Transverse colon (tissue), 4 donors: Measurements from ENCODE around the gene COL8A1. TPM values are rescaled to one million over a fixed set of nuclear protein-coding genes. Genes with fewer than 3 reads are reported as not detected.

ENCODE experiments used
- DNase-seq: peaks from one replicate; pipeline ENCODE4 v3.0.0-alpha.2; 2019
- H3K27ac ChIP-seq, 4 donors: fragments of 200-600 bp; sonication (generic); 2 replicates each; pipeline ENCODE4 v1.5.1; 2016 to 2018; ENCODE audit warnings: inconsistent platforms in 4 of 4
- H3K27me3 ChIP-seq: fragments of 200-600 bp; sonication (generic); 2 replicates; pipeline ENCODE4 v1.5.1; 2017; ENCODE audit warnings: inconsistent platforms
- H3K36me3 ChIP-seq, 4 donors: fragments of 200-600 bp; sonication (generic); 2 replicates each; pipeline ENCODE4 v1.5.1; 2017 to 2019; ENCODE audit warnings: inconsistent platforms in 4 of 4
- H3K4me1 ChIP-seq, 4 donors: fragments of 200-600 bp; sonication (generic); 2 replicates each; pipeline ENCODE4 v1.5.1; 2017 to 2020; ENCODE audit warnings: inconsistent platforms in 4 of 4
- H3K4me3 ChIP-seq, 4 donors: fragments of 200-600 bp; sonication (generic); 1 replicate in 1 of 4; 2 replicates in 3 of 4; pipeline versions ENCODE4 v1.5.1 to v1.6.1; 2017 to 2019; ENCODE audit warnings: inconsistent platforms in 4 of 4
- H3K9me3 ChIP-seq, 2 donors: fragments of 200-600 bp; sonication (generic); 2 replicates each; pipeline ENCODE4 v1.5.1; 2017 to 2019; ENCODE audit warnings: inconsistent platforms in 2 of 2
- CTCF ChIP-seq, 5 experiments: fragments of 200-600 bp in 3 of 5; fragments of 450-650 bp in 2 of 5; sonication (generic) in 3 of 5; IDR thresholded peaks; 1 replicate in 2 of 5; 2 replicates in 3 of 5; pipeline ENCODE4 v1.5.1; 2016 to 2017; ENCODE audit warnings: antibody characterized with exemption in 5 of 5, inconsistent platforms in 3 of 5, mild to moderate bottlenecking in 2 of 5, moderate library complexity in 1 of 5
- EP300 ChIP-seq: sonication (generic); formaldehyde crosslinking; IDR thresholded peaks from one replicate; pipeline ENCODE4 v1.6.1; 2017; ENCODE audit warnings: antibody characterized with exemption, low read depth
- POLR2A ChIP-seq: fragments of 450-650 bp; IDR thresholded peaks from one replicate; pipeline ENCODE4 v1.6.1; 2016; ENCODE audit warnings: antibody characterized with exemption, mild to moderate bottlenecking, moderate library complexity
- POLR2AphosphoS5 ChIP-seq, 3 donors: sonication (generic); formaldehyde crosslinking; IDR thresholded peaks; one replicate each; pipeline ENCODE4 v1.6.1; 2016; ENCODE audit warnings: antibody characterized with exemption in 3 of 3
- WGBS, 2 donors: methylation state at CpG; one replicate each; pipeline ENCODE4 v1.1.5; 2018; ENCODE audit warnings: low coverage in 1 of 2; 5-methylcytosine and 5-hydroxymethylcytosine counted together
- in situ Hi-C, 4 donors: fragments of 200-750 bp; cut with MboI; loops; one replicate each; pipeline versions ENCODE4 v1.15.0 to v1.15.1; 2017; ENCODE audit warnings: low sequenced_read_pairs in 3 of 4, low pct_ligation_motif_present in 1 of 4, low pct_unique_long_range_greater_than_20kb in 1 of 4
- intact Hi-C: fragments of 100-400 bp; cut with DNase I; formaldehyde crosslinking; loops from one replicate; pipeline ENCODE4 v1.15.1; 2023; ENCODE audit warnings: low total_unique reads
- total RNA-seq, 4 donors: library from RNA; depleted of rRNA; stranded (reverse); fragments of >200 nt; gene quantifications; one replicate each; pipeline ENCODE4 v1.1.0, GENCODE V29; 2016

Gene COL8A1
- total RNA-seq, 4 donors from 2014 or later, result 1.5 to 10.5 (median 3.7) TPM

- Histone ChIP-seq H3K4me1 (peaks cover 0 to 10% (median 0%) of the 10 kb centered on the region in 4 donors), H3K36me3 (no peaks in the 10 kb centered on the region), H3K27me3 (peaks cover 43% of the 10 kb centered on the region), H3K27ac (peak overlapping the region in 1 of 4 donors; percentile 15), H3K9me3 (no peaks in the 10 kb centered on the region), H3K4me3 (no peak overlapping the region)
- DNase-seq, result no peak
- in situ Hi-C loops, result no loop called here
- TF ChIP-seq CTCF (IDR thresholded peaks at IDR 0.05) (no peak), EP300 (no peak), POLR2A (no peak), POLR2AphosphoS5 (IDR thresholded peaks at IDR 0.05) (no peak)
- intact Hi-C loops, result no loop called here
- WGBS, 2 donors, result 80 to 88% methylated on average over 5 to 6 of the region's 6 CpGs
Measured at GRCh38 chr3:99640214-99640851, 1.9 kb downstream of the COL8A1 start.

GRCh38 chr3:99641480-99641879 is 3.1 kb downstream of the COL8A1 start:
- Histone ChIP-seq H3K36me3 (no peaks in the 10 kb centered on the region), H3K27ac (no peak overlapping the region), H3K9me3 (no peaks in the 10 kb centered on the region), H3K4me1 (peaks cover 0 to 13% (median 1%) of the 10 kb centered on the region in 4 donors), H3K27me3 (peaks cover 37% of the 10 kb centered on the region), H3K4me3 (no peak overlapping the region)
- in situ Hi-C loops (no loop called here), intact Hi-C loops (no loop called here)
- TF ChIP-seq EP300, result no peak
- TF ChIP-seq CTCF (IDR thresholded peaks at IDR 0.05), result no peak
- TF ChIP-seq POLR2A, result no peak
- TF ChIP-seq POLR2AphosphoS5 (IDR thresholded peaks at IDR 0.05), result no peak
- WGBS, 2 donors, result 71 to 78% methylated on average over 2 of the region's 2 CpGs
- no peak for DNase-seq

- DNase-seq, result no peak
- 58 to 67% methylated on average over 1 of the region's 1 CpG for WGBS, 2 donors
- intact Hi-C loops, result no loop called here
- TF ChIP-seq POLR2AphosphoS5 (IDR thresholded peaks at IDR 0.05) (no peak), POLR2A (no peak), EP300 (no peak)
- in situ Hi-C loops, result no loop called here
- H3K27ac ChIP-seq, result no peak overlapping the region
- peaks cover 0 to 8% (median 1%) of the 10 kb centered on the region in 4 donors for H3K4me1 ChIP-seq
- H3K36me3 ChIP-seq, result no peaks in the 10 kb centered on the region
- no peak overlapping the region for H3K4me3 ChIP-seq
- peaks cover 32% of the 10 kb centered on the region for H3K27me3 ChIP-seq
- H3K9me3 ChIP-seq, result no peaks in the 10 kb centered on the region
Measured at GRCh38 chr3:99641982-99642381, 3.6 kb downstream of the COL8A1 start.

- intact Hi-C loops (no loop called here), in situ Hi-C loops (no loop called here)
- TF ChIP-seq EP300 (no peak), POLR2AphosphoS5 (IDR thresholded peaks at IDR 0.05) (no peak), POLR2A (no peak), CTCF (IDR thresholded peaks at IDR 0.05) (no peak)
- DNase-seq, result no peak
- no peaks in the 10 kb centered on the region for H3K36me3 ChIP-seq
- H3K27me3 ChIP-seq, result peaks cover 12% of the 10 kb centered on the region
- H3K4me3 ChIP-seq, result no peak overlapping the region
- no peaks in the 10 kb centered on the region for H3K9me3 ChIP-seq
- no peak overlapping the region for H3K27ac ChIP-seq
- peaks cover 0 to 18% (median 7%) of the 10 kb centered on the region in 4 donors for H3K4me1 ChIP-seq
Measured at GRCh38 chr3:99644017-99644416, 5.6 kb downstream of the COL8A1 start.

GRCh38 chr3:99644746-99645145 is 6.4 kb downstream of the COL8A1 start:
- Histone ChIP-seq H3K4me3 (no peak overlapping the region), H3K27ac (peak overlapping the region in 3 of 4 donors; percentile 21 to 79 (median 48)), H3K9me3 (no peaks in the 10 kb centered on the region), H3K36me3 (no peaks in the 10 kb centered on the region), H3K4me1 (peaks cover 0 to 20% (median 8%) of the 10 kb centered on the region in 4 donors), H3K27me3 (peaks cover 6% of the 10 kb centered on the region)
- in situ Hi-C loops, result no loop called here
- TF ChIP-seq EP300 (no peak), POLR2AphosphoS5 (IDR thresholded peaks at IDR 0.05) (no peak), POLR2A (no peak), CTCF (IDR thresholded peaks at IDR 0.05) (no peak)
- 72 to 76% methylated on average over 3 of the region's 3 CpGs for WGBS, 2 donors
- intact Hi-C loops, result no loop called here
- DNase-seq, result no peak
